ENCODE data around the gene LINC00305. TPM values are rescaled to one million over a fixed set of nuclear protein-coding genes. Genes with fewer than 3 reads are reported as not detected.

The LINC00305 gene
- total and polyA plus RNA-seq, 11 donors = not detected

DNA sequence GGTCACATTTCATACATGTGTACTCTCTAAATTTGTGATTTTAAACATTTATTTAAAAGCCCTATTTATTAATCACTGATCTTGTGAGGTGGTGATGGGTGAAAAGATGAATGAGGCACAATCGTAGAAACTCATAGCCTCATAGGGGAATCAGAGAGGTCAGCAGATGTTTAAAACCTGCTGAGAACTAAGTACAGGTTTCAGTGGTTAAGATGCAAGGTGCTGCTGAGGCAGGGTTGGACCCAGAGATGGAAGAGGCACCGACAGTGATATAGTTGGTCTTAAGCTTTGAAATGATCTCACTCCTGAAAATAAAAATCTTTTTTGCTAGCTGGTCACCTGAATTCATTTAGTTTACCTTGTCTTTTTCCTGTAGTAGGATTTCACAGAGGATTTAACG is 49.6 kb downstream of the LINC00305 start:
- intact Hi-C loops (cut with DNase I) = loop anchor here in 1 of 10 donors (5.0 kb wide), 1 partner anchor 308 kb away; no protein-coding TSS in a partner anchor
- H3K36me3 ChIP-seq = no peaks in the 10 kb centered on the region
- TF ChIP-seq, protein P1, sequence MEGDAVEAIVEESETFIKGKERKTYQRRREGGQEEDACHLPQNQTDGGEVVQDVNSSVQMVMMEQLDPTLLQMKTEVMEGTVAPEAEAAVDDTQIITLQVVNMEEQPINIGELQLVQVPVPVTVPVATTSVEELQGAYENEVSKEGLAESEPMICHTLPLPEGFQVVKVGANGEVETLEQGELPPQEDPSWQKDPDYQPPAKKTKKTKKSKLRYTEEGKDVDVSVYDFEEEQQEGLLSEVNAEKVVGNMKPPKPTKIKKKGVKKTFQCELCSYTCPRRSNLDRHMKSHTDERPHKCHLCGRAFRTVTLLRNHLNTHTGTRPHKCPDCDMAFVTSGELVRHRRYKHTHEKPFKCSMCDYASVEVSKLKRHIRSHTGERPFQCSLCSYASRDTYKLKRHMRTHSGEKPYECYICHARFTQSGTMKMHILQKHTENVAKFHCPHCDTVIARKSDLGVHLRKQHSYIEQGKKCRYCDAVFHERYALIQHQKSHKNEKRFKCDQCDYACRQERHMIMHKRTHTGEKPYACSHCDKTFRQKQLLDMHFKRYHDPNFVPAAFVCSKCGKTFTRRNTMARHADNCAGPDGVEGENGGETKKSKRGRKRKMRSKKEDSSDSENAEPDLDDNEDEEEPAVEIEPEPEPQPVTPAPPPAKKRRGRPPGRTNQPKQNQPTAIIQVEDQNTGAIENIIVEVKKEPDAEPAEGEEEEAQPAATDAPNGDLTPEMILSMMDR (IDR thresholded peaks at IDR 0.05) = no peak
- TF ChIP-seq POLR2A (IDR thresholded peaks at IDR 0.05) = no peak

GRCh38 chr18:64097497-64097896 is 51.4 kb downstream of the LINC00305 start:
- WGBS, 4 donors = 67 to 71% (median 70%) methylated on average over 3 of the region's 3 CpGs
- no peak for ATAC-seq
- intact Hi-C loops (cut with DNase I) = loop anchor here in 1 of 10 donors (5.0 kb wide), 1 partner anchor 310 kb away; no protein-coding TSS in a partner anchor
- Histone ChIP-seq H3K36me3 (no peaks in the 10 kb centered on the region), H3K9me3 (no peaks in the 10 kb centered on the region), H3K4me3 (no peak overlapping the region), H3K4me1 (no peaks in the 10 kb centered on the region), H3K27ac (no peak overlapping the region), H3K27me3 (peaks cover 0 to 4% (median 0%) of the 10 kb centered on the region in 9 donors)
- TF ChIP-seq POLR2A (IDR thresholded peaks at IDR 0.05) = no peak
- TF ChIP-seq, protein P1 (IDR thresholded peaks at IDR 0.05) = peak in 8 of 12 donors; percentile 8 to 48 (median 36)
- no peak for DNase-seq

More for the DNA sequence above, 49.6 kb downstream of the LINC00305 start:
- Histone ChIP-seq H3K27ac (no peak overlapping the region), H3K4me1 (no peaks in the 10 kb centered on the region), H3K4me3 (no peak overlapping the region), H3K9me3 (no peaks in the 10 kb centered on the region), H3K27me3 (peaks cover 0 to 4% (median 0%) of the 10 kb centered on the region in 9 donors)
- ATAC-seq = no peak
- WGBS, 4 donors = 89 to 92% (median 90%) methylated on average over 3 of the region's 3 CpGs
- DNase-seq = no peak

DNA sequence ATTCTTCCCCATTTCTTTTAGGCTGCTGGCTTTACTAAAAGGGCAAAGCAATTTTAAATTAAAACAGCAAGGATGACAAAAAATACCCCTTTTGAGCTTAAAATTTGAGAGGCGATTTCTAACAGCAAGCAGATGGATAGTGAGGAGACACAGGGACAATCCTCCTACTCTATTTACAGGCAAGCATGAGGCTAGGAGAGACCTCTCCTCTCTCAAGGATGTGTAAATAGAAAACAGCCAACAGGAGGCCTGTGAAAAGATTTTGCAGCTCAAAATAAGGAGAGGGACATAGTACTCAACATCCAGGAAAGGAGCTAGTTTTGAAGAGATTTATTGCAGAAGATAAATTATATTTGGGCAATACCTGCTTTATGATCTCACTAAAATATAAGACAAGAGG is 53.8 kb downstream of the LINC00305 start:
- peaks cover 0 to 4% (median 0%) of the 10 kb centered on the region in 9 donors for H3K27me3 ChIP-seq
- WGBS, 4 donors = 69 to 96% (median 87%) methylated on average over 1 of the region's 1 CpG
- DNase-seq (no peak), ATAC-seq (no peak)
- intact Hi-C loops (cut with DNase I) = loop anchor here in 1 of 10 donors (5.0 kb wide), 1 partner anchor 312 kb away; no protein-coding TSS in a partner anchor
- H3K36me3 ChIP-seq = no peaks in the 10 kb centered on the region
- H3K4me3 ChIP-seq = no peak overlapping the region
- H3K4me1 ChIP-seq = no peaks in the 10 kb centered on the region
- H3K9me3 ChIP-seq = no peaks in the 10 kb centered on the region
- TF ChIP-seq, protein P1 (IDR thresholded peaks at IDR 0.05) = no peak
- no peak for TF ChIP-seq POLR2A (IDR thresholded peaks at IDR 0.05)
- H3K27ac ChIP-seq = no peak overlapping the region

GRCh38 chr18:64094210-64094609 is 54.7 kb downstream of the LINC00305 start:
- Histone ChIP-seq H3K36me3 (no peaks in the 10 kb centered on the region), H3K27ac (no peak overlapping the region), H3K27me3 (peaks cover 0 to 4% (median 0%) of the 10 kb centered on the region in 9 donors), H3K4me1 (no peaks in the 10 kb centered on the region), H3K9me3 (no peaks in the 10 kb centered on the region), H3K4me3 (no peak overlapping the region)
- TF ChIP-seq POLR2A (IDR thresholded peaks at IDR 0.05) = no peak
- TF ChIP-seq, protein P1 (IDR thresholded peaks at IDR 0.05) = no peak
- ATAC-seq (no peak), DNase-seq (no peak)
- 7 to 28% (median 22%) methylated on average over 1 of the region's 1 CpG for WGBS, 4 donors
- intact Hi-C loops (cut with DNase I) = no loop called here

Measured in heart left ventricle (tissue), 16 donors.